NCI-H748 (cell line): ENCODE measurements around the gene PXDN.
"Not testable (repeated sequence)": the region's sequence is repeated elsewhere in the genome, so short reads cannot be mapped to it uniquely, and the experiment has no call there.

Experiments used
- DNase-seq: peaks from one replicate; lab custom pipeline; 2025; ENCODE audit not compliant: unreplicated experiment; lab: John Stamatoyannopoulos, UW

PXDN gene

GRCh38 chr2:1707771-1708418 lies 36.4 kb downstream of the PXDN start:
- DNase-seq, result peak; percentile 94

- peak; percentile 73 for DNase-seq
Measured at GRCh38 chr2:1706089-1706841, 38.0 kb downstream of the PXDN start.

- no peak for DNase-seq
Measured at GRCh38 chr2:1705557-1706076, 38.7 kb downstream of the PXDN start.

- DNase-seq, result no peak
Measured at GRCh38 chr2:1704631-1705556, 39.4 kb downstream of the PXDN start.

GRCh38 chr2:1702186-1702565 lies 42.1 kb downstream of the PXDN start:
- no peak for DNase-seq

- peak; percentile 82 for DNase-seq
Measured at GRCh38 chr2:1701556-1702185, 42.6 kb downstream of the PXDN start.

GRCh38 chr2:1701020-1701419 lies 43.3 kb downstream of the PXDN start:
- DNase-seq, result no peak

- not testable (repeated sequence) for DNase-seq
Measured at GRCh38 chr2:1700427-1700826, 43.9 kb downstream of the PXDN start.

- DNase-seq, result no peak
Measured at GRCh38 chr2:1698188-1698945, 45.9 kb downstream of the PXDN start.

- no peak for DNase-seq
Measured at GRCh38 chr2:1697601-1698000, 46.7 kb downstream of the PXDN start.

GRCh38 chr2:1696472-1696871 lies 47.8 kb downstream of the PXDN start:
- no peak for DNase-seq

GRCh38 chr2:1694371-1695271 lies 49.7 kb downstream of the PXDN start:
- no peak for DNase-seq

- no peak for DNase-seq
Measured at GRCh38 chr2:1693723-1694122, 50.6 kb downstream of the PXDN start.

GRCh38 chr2:1692342-1692741 lies 52.0 kb downstream of the PXDN start:
- no peak for DNase-seq

GRCh38 chr2:1691366-1691765 lies 52.9 kb downstream of the PXDN start:
- DNase-seq, result no peak

GRCh38 chr2:1690056-1690775 lies 54.1 kb downstream of the PXDN start:
- DNase-seq, result no peak

- no peak for DNase-seq
Measured at GRCh38 chr2:1688859-1689258, 55.5 kb downstream of the PXDN start.

- no peak for DNase-seq
Measured at GRCh38 chr2:1688161-1688560, 56.2 kb downstream of the PXDN start.

GRCh38 chr2:1687254-1687653 lies 57.1 kb downstream of the PXDN start:
- DNase-seq, result no peak
